Stimulated activated CD4-positive, alpha-beta T cell treated with anti-CD3 and anti-CD28 coated beads, Interleukin-1b, Interleukin-23, amount 100 ng/mL, for 24 hours (primary cell): ENCODE results near the gene TXK.

Source experiments
- DNase-seq, 4 experiments: peaks; one replicate each; pipeline ENCODE4 v3.0.0-alpha.2; 2020; ENCODE audit warnings: low read depth in 4 of 4, low spot score in 1 of 4

The TXK gene

GRCh38 chr4:48064349-48064748 is 69.7 kb downstream of the TXK start:
- DNase-seq = no peak

- DNase-seq = no peak
Measured at GRCh38 chr4:48058617-48059530, 75.2 kb downstream of the TXK start.

GRCh38 chr4:48051078-48051477 is 83.0 kb downstream of the TXK start:
- no peak for DNase-seq

- no peak for DNase-seq
Measured at GRCh38 chr4:48049483-48049882, 84.6 kb downstream of the TXK start.

- DNase-seq = no peak
Measured at GRCh38 chr4:48047896-48048295, 86.2 kb downstream of the TXK start.

GRCh38 chr4:48047421-48047844 is 86.6 kb downstream of the TXK start:
- DNase-seq = peak in 3 of 4 experiments; percentile 42 to 71 (median 52)

- no peak for DNase-seq
Measured at GRCh38 chr4:48046059-48046458, 88.0 kb downstream of the TXK start.

GRCh38 chr4:48044298-48044697 is 89.8 kb downstream of the TXK start:
- DNase-seq = no peak

GRCh38 chr4:48043504-48043903 is 90.5 kb downstream of the TXK start:
- DNase-seq = no peak

- no peak for DNase-seq
Measured at GRCh38 chr4:48042979-48043461, 91.0 kb downstream of the TXK start.

- peak in 2 of 4 experiments; percentile 16 to 41 for DNase-seq
Measured at GRCh38 chr4:48041535-48042137, 92.4 kb downstream of the TXK start.

- DNase-seq = no peak
Measured at GRCh38 chr4:48039561-48039960, 94.5 kb downstream of the TXK start.

GRCh38 chr4:48038666-48039065 is 95.4 kb downstream of the TXK start:
- no peak for DNase-seq

- no peak for DNase-seq
Measured at GRCh38 chr4:48037117-48037462, 97.0 kb downstream of the TXK start.

- no peak for DNase-seq
Measured at GRCh38 chr4:48035952-48036351, 98.1 kb downstream of the TXK start.

- DNase-seq = peak in 3 of 4 experiments; percentile 29 to 45 (median 39)
Measured at GRCh38 chr4:48033825-48034413, 100.1 kb downstream of the TXK start.

- DNase-seq = no peak
Measured at GRCh38 chr4:48033412-48033811, 100.6 kb downstream of the TXK start.

- no peak for DNase-seq
Measured at GRCh38 chr4:48032721-48033120, 101.3 kb downstream of the TXK start.

- DNase-seq = no peak
Measured at GRCh38 chr4:48031802-48032525, 102.1 kb downstream of the TXK start.

GRCh38 chr4:48030470-48030869 is 103.6 kb downstream of the TXK start:
- DNase-seq = no peak

GRCh38 chr4:48028696-48029095 is 105.4 kb downstream of the TXK start:
- no peak for DNase-seq
